Measurements from ENCODE around the gene LHFPL6. TPM values are rescaled to one million over a fixed set of nuclear protein-coding genes. Genes with fewer than 3 reads are reported as not detected.

Gene LHFPL6
- total and polyA plus RNA-seq, 2 experiments from 2014 or later = 7.8 to 9.5 TPM

DNA sequence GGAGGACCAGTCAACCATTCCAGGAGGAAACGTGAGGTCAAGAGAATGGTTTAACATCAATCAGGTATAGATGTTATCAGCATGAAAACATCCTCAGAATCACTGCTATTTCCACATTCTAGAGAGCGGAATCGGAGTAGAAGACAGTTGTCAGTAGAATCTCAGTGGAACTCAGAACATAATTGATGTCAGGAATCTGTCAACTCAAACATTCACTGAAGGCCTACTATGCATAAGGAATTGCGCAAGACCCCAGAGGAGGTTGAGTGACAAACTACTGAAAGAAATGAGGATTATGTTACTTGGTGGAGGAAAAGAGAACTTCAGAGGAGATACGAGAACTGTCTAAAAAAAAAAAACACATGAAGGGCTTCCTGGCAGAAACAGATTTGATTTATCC, 97.8 kb downstream of the LHFPL6 start:
- Histone ChIP-seq H3K4me2 (no peak overlapping the region), H4K20me1 (replicated peaks; ENCODE audit: insufficient read depth) (no peaks in the 10 kb centered on the region), H3K36me3 (ENCODE audit: insufficient read depth) (no peaks in the 10 kb centered on the region), H3F3A (replicated peaks; ENCODE audit: low read depth) (no peaks in the 10 kb centered on the region), H3K4me3 (no peak overlapping the region), H3K79me2 (replicated peaks; ENCODE audit: insufficient read depth) (no peaks in the 10 kb centered on the region), H3K27me3 (ENCODE audit: insufficient read depth) (no peaks in the 10 kb centered on the region), H2AFZ (no peak overlapping the region), H3K27ac (ENCODE audit: low read depth) (no peak overlapping the region), H3K4me1 (ENCODE audit: insufficient read depth) (peaks cover 17% of the 10 kb centered on the region), H3K9me2 (ENCODE audit: insufficient read depth) (no peaks in the 10 kb centered on the region)
- Mint-ChIP-seq H3K4me1 (peaks cover 25% of the 10 kb centered on the region), H3K36me3 (ENCODE audit: low read depth) (peaks cover 3% of the 10 kb centered on the region; the same call in 1 of the 3 replicates), H3K27me3 (ENCODE audit: insufficient read depth, low read depth, poor library complexity) (peaks cover 4% of the 10 kb centered on the region), H3K4me3 (no peak overlapping the region), H3K27ac (no peak overlapping the region), H3K9me3 (peaks cover 5% of the 10 kb centered on the region; the same call in 1 of the 3 replicates)
- no peak for ATAC-seq
- TF ChIP-seq JUNB (IDR thresholded peaks at IDR 0.05; ENCODE audit: unreplicated experiment) (no peak), NANOG (IDR thresholded peaks at IDR 0.05; ENCODE audit: borderline replicate concordance) (no peak), EZH2 (IDR thresholded peaks at IDR 0.05; ENCODE audit: low read depth, unreplicated experiment) (no peak), POLR2AphosphoS5 (IDR thresholded peaks at IDR 0.05; ENCODE audit: low read depth) (no peak), ZNF331 (CRISPR knock-in tag; IDR thresholded peaks at IDR 0.05; ENCODE audit: low read depth) (no peak), EZH2phosphoT487 (IDR thresholded peaks at IDR 0.05; ENCODE audit: unreplicated experiment) (no peak), STAT1 (IDR thresholded peaks at IDR 0.05; ENCODE audit: unreplicated experiment) (no peak), ZNF114 (CRISPR knock-in tag; IDR thresholded peaks at IDR 0.05) (no peak), CREB1 (CRISPR knock-in tag; IDR thresholded peaks at IDR 0.05; ENCODE audit: low read depth) (no peak)
- TF ChIP-seq, protein P1, sequence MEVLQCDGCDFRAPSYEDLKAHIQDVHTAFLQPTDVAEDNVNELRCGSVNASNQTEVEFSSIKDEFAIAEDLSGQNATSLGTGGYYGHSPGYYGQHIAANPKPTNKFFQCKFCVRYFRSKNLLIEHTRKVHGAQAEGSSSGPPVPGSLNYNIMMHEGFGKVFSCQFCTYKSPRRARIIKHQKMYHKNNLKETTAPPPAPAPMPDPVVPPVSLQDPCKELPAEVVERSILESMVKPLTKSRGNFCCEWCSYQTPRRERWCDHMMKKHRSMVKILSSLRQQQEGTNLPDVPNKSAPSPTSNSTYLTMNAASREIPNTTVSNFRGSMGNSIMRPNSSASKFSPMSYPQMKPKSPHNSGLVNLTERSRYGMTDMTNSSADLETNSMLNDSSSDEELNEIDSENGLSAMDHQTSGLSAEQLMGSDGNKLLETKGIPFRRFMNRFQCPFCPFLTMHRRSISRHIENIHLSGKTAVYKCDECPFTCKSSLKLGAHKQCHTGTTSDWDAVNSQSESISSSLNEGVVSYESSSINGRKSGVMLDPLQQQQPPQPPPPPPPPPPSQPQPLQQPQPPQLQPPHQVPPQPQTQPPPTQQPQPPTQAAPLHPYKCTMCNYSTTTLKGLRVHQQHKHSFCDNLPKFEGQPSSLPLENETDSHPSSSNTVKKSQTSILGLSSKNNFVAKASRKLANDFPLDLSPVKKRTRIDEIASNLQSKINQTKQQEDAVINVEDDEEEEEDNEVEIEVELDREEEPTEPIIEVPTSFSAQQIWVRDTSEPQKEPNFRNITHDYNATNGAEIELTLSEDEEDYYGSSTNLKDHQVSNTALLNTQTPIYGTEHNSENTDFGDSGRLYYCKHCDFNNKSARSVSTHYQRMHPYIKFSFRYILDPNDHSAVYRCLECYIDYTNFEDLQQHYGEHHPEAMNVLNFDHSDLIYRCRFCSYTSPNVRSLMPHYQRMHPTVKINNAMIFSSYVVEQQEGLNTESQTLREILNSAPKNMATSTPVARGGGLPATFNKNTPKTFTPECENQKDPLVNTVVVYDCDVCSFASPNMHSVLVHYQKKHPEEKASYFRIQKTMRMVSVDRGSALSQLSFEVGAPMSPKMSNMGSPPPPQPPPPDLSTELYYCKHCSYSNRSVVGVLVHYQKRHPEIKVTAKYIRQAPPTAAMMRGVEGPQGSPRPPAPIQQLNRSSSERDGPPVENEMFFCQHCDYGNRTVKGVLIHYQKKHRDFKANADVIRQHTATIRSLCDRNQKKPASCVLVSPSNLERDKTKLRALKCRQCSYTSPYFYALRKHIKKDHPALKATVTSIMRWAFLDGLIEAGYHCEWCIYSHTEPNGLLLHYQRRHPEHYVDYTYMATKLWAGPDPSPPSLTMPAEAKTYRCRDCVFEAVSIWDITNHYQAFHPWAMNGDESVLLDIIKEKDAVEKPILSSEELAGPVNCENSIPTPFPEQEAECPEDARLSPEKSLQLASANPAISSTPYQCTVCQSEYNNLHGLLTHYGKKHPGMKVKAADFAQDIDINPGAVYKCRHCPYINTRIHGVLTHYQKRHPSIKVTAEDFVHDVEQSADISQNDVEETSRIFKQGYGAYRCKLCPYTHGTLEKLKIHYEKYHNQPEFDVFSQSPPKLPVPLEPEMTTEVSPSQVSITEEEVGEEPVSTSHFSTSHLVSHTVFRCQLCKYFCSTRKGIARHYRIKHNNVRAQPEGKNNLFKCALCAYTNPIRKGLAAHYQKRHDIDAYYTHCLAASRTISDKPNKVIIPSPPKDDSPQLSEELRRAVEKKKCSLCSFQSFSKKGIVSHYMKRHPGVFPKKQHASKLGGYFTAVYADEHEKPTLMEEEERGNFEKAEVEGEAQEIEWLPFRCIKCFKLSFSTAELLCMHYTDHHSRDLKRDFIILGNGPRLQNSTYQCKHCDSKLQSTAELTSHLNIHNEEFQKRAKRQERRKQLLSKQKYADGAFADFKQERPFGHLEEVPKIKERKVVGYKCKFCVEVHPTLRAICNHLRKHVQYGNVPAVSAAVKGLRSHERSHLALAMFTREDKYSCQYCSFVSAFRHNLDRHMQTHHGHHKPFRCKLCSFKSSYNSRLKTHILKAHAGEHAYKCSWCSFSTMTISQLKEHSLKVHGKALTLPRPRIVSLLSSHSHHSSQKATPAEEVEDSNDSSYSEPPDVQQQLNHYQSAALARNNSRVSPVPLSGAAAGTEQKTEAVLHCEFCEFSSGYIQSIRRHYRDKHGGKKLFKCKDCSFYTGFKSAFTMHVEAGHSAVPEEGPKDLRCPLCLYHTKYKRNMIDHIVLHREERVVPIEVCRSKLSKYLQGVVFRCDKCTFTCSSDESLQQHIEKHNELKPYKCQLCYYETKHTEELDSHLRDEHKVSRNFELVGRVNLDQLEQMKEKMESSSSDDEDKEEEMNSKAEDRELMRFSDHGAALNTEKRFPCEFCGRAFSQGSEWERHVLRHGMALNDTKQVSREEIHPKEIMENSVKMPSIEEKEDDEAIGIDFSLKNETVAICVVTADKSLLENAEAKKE (CRISPR knock-in tag; IDR thresholded peaks at IDR 0.05) = no peak
- TF ChIP-seq, protein P2, sequence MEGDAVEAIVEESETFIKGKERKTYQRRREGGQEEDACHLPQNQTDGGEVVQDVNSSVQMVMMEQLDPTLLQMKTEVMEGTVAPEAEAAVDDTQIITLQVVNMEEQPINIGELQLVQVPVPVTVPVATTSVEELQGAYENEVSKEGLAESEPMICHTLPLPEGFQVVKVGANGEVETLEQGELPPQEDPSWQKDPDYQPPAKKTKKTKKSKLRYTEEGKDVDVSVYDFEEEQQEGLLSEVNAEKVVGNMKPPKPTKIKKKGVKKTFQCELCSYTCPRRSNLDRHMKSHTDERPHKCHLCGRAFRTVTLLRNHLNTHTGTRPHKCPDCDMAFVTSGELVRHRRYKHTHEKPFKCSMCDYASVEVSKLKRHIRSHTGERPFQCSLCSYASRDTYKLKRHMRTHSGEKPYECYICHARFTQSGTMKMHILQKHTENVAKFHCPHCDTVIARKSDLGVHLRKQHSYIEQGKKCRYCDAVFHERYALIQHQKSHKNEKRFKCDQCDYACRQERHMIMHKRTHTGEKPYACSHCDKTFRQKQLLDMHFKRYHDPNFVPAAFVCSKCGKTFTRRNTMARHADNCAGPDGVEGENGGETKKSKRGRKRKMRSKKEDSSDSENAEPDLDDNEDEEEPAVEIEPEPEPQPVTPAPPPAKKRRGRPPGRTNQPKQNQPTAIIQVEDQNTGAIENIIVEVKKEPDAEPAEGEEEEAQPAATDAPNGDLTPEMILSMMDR (conservative IDR thresholded peaks at IDR 0.05; ENCODE audit: low read depth in 2 of 2) = no peak
- TF ChIP-seq, protein P3, sequence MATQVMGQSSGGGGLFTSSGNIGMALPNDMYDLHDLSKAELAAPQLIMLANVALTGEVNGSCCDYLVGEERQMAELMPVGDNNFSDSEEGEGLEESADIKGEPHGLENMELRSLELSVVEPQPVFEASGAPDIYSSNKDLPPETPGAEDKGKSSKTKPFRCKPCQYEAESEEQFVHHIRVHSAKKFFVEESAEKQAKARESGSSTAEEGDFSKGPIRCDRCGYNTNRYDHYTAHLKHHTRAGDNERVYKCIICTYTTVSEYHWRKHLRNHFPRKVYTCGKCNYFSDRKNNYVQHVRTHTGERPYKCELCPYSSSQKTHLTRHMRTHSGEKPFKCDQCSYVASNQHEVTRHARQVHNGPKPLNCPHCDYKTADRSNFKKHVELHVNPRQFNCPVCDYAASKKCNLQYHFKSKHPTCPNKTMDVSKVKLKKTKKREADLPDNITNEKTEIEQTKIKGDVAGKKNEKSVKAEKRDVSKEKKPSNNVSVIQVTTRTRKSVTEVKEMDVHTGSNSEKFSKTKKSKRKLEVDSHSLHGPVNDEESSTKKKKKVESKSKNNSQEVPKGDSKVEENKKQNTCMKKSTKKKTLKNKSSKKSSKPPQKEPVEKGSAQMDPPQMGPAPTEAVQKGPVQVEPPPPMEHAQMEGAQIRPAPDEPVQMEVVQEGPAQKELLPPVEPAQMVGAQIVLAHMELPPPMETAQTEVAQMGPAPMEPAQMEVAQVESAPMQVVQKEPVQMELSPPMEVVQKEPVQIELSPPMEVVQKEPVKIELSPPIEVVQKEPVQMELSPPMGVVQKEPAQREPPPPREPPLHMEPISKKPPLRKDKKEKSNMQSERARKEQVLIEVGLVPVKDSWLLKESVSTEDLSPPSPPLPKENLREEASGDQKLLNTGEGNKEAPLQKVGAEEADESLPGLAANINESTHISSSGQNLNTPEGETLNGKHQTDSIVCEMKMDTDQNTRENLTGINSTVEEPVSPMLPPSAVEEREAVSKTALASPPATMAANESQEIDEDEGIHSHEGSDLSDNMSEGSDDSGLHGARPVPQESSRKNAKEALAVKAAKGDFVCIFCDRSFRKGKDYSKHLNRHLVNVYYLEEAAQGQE (IDR thresholded peaks at IDR 0.05; ENCODE audit: unreplicated experiment) = no peak
- TF ChIP-seq, protein P4, sequence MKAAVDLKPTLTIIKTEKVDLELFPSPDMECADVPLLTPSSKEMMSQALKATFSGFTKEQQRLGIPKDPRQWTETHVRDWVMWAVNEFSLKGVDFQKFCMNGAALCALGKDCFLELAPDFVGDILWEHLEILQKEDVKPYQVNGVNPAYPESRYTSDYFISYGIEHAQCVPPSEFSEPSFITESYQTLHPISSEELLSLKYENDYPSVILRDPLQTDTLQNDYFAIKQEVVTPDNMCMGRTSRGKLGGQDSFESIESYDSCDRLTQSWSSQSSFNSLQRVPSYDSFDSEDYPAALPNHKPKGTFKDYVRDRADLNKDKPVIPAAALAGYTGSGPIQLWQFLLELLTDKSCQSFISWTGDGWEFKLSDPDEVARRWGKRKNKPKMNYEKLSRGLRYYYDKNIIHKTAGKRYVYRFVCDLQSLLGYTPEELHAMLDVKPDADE (IDR thresholded peaks at IDR 0.05) = no peak
- DNase-seq (ENCODE audit: low spot score) = no peak

Data from GM23338 (cell line).